GM12878 (cell line): ENCODE data around the gene TSPAN31. TPM values are rescaled to one million over a fixed set of nuclear protein-coding genes. Genes with fewer than 3 reads are reported as not detected.

ENCODE experiments used
- ATAC-seq: fragments of 200-7000 bp; cut with Tn5 transposase; 3 replicates; pipeline ENCODE4 v1.9.1; 2020; ENCODE audit warnings: mild to moderate bottlenecking, moderate library complexity
- BruUV-seq: library from RNA; stranded (reverse); fragments of 400-500 nt; replicated peaks from 2 replicates; lab custom pipeline; 2021; lab: Mats Ljungman, UMichigan
- CTCF ChIA-PET: fragments of 300-600 bp; sonication (Branson Sonifier 250); formaldehyde crosslinking; extraction: SDS; loops from one replicate; lab custom pipeline; 2021; ENCODE audit warnings: inconsistent platforms; lab: Yijun Ruan, JAX
- POLR2A ChIA-PET: fragments of 350-600 bp; formaldehyde crosslinking; extraction: SDS; loops from one replicate; lab custom pipeline; 2021; ENCODE audit warnings: inconsistent platforms; lab: Charles Lee
- RAD21 ChIA-PET: fragments of 300-600 bp; sonication (Branson Sonifier 250); formaldehyde crosslinking; loops from one replicate; lab custom pipeline; 2023; ENCODE audit warnings: antibody characterized with exemption; ENCODE audit not compliant: unreplicated experiment; lab: Charles Lee
- SMC1A ChIA-PET: fragments of 300-600 bp; sonication (Branson Sonifier 250); formaldehyde crosslinking; loops from one replicate; lab custom pipeline; 2023; ENCODE audit not compliant: unreplicated experiment, uncharacterized antibody; lab: Charles Lee
- DNase-seq: peaks from one replicate; pipeline ENCODE4 v3.0.0-alpha.2; 2011; ENCODE audit warnings: low read depth, low spot score
- FAIRE-seq: peaks from 3 replicates; lab custom pipeline; 2011; peaks lifted over from hg19 to GRCh38; lab: Jason Lieb, UNC
- H2AFZ ChIP-seq: 2 replicates; pipeline ENCODE4 v1.6.0; 2011; ENCODE audit warnings: low read depth, low read length, control low read depth; ENCODE audit not compliant: control insufficient read depth
- H3K27ac ChIP-seq: 2 replicates; pipeline ENCODE4 v1.5.1; 2011; ENCODE audit warnings: control low read depth; ENCODE audit not compliant: control insufficient read depth, insufficient read depth
- H3K27me3 ChIP-seq, 2 experiments: replicated peaks in 1 of 2; 2 replicates each; pipeline versions ENCODE4 v1.6.0 to v1.6.1; 2011; ENCODE audit warnings: low read length in 1 of 2; ENCODE audit not compliant: control insufficient read depth in 2 of 2, insufficient read depth in 2 of 2
- H3K36me3 ChIP-seq, 2 experiments: 2 replicates each; pipeline ENCODE4 v1.5.1; 2011; ENCODE audit warnings: low read length in 1 of 2; ENCODE audit not compliant: control insufficient read depth in 2 of 2, insufficient read depth in 2 of 2
- H3K4me1 ChIP-seq: 2 replicates; pipeline ENCODE4 v1.6.1; 2011; ENCODE audit warnings: mild to moderate bottlenecking, low read length, moderate library complexity, mixed read lengths; ENCODE audit not compliant: control insufficient read depth, insufficient read depth
- H3K4me2 ChIP-seq: 2 replicates; pipeline ENCODE4 v1.6.0; 2011; ENCODE audit warnings: control low read depth; ENCODE audit not compliant: control insufficient read depth, insufficient read depth
- H3K4me3 ChIP-seq: fragments of 200-600 bp; sonication (generic); 2 replicates; pipeline ENCODE4 v1.5.1; 2016
- H3K79me2 ChIP-seq: 2 replicates; pipeline ENCODE4 v1.6.0; 2011; ENCODE audit warnings: low read length; ENCODE audit not compliant: control insufficient read depth, insufficient read depth
- H3K9ac ChIP-seq: 2 replicates; pipeline ENCODE4 v1.8.0; 2011; ENCODE audit warnings: low read length, control low read depth, mixed read lengths; ENCODE audit not compliant: control insufficient read depth, insufficient read depth
- H3K9me3 ChIP-seq: replicated peaks from 3 replicates; pipeline ENCODE4 v1.5.1; 2011; ENCODE audit warnings: mild to moderate bottlenecking, low read length; ENCODE audit not compliant: control insufficient read depth, insufficient read depth
- H4K20me1 ChIP-seq: 2 replicates; pipeline ENCODE4 v1.6.0; 2011; ENCODE audit not compliant: control insufficient read depth, insufficient read depth
- FOXK2 ChIP-seq: fragments of 450-650 bp; IDR thresholded peaks from 2 replicates; pipeline ENCODE4 v1.6.1; 2017; ENCODE audit warnings: mild to moderate bottlenecking, moderate library complexity
- GATAD2B ChIP-seq: fragments of 450-650 bp; conservative IDR thresholded peaks from 2 replicates; pipeline ENCODE4 v1.6.1; 2017; ENCODE audit warnings: low read depth, mild to moderate bottlenecking, moderate library complexity
- HDGF ChIP-seq: fragments of 450-650 bp; IDR thresholded peaks from 2 replicates; pipeline ENCODE4 v1.6.1; 2016; ENCODE audit warnings: antibody characterized with exemption
- KAT2A ChIP-seq: conservative IDR thresholded peaks from 2 replicates; pipeline ENCODE4 v1.6.1; 2011; ENCODE audit warnings: low read depth, low read length; ENCODE audit not compliant: control insufficient read depth
- MEF2A ChIP-seq: IDR thresholded peaks from 2 replicates; pipeline ENCODE4 v1.6.1; 2011; ENCODE audit warnings: low read depth, mild to moderate bottlenecking, low read length, moderate library complexity; ENCODE audit not compliant: insufficient read depth
- MTA2 ChIP-seq: fragments of 450-650 bp; IDR thresholded peaks from 2 replicates; pipeline ENCODE4 v1.6.1; 2016; ENCODE audit warnings: low read depth, mild to moderate bottlenecking, moderate library complexity
- NR2C1 ChIP-seq: fragments of 450-650 bp; IDR thresholded peaks from 2 replicates; pipeline ENCODE4 v1.6.1; 2017; ENCODE audit warnings: antibody characterized with exemption, mild to moderate bottlenecking, moderate library complexity
- NR2C2 ChIP-seq: IDR thresholded peaks from 2 replicates; pipeline ENCODE4 v1.6.1; 2011; ENCODE audit warnings: borderline replicate concordance, low read depth; ENCODE audit not compliant: control insufficient read depth, insufficient read length
- POLR2A ChIP-seq: IDR thresholded peaks from 2 replicates; pipeline ENCODE4 v1.6.1; 2011; ENCODE audit warnings: low read depth, mild to moderate bottlenecking, low read length
- SRF ChIP-seq, 2 experiments: IDR thresholded peaks; 2 replicates each; pipeline ENCODE4 v1.6.1; 2011; ENCODE audit warnings: low read depth in 2 of 2, low read length in 2 of 2, mild to moderate bottlenecking in 1 of 2, moderate library complexity in 1 of 2
- STAT3 ChIP-seq: IDR thresholded peaks from 2 replicates; pipeline ENCODE4 v1.6.1; 2011; ENCODE audit warnings: low read depth, low read length, improper control_type of control experiment
- SUPT20H ChIP-seq: IDR thresholded peaks from 2 replicates; pipeline ENCODE4 v1.6.1; 2011; ENCODE audit warnings: low read depth, mild to moderate bottlenecking, low read length, moderate library complexity, borderline replicate concordance; ENCODE audit not compliant: control insufficient read depth
- TARDBP ChIP-seq: IDR thresholded peaks from 2 replicates; pipeline ENCODE4 v1.6.1; 2016; ENCODE audit warnings: borderline replicate concordance
- TCF12 ChIP-seq: IDR thresholded peaks from 2 replicates; pipeline ENCODE4 v1.6.1; 2011; ENCODE audit warnings: low read depth, mild to moderate bottlenecking, low read length
- WRNIP1 ChIP-seq: IDR thresholded peaks from 2 replicates; pipeline ENCODE4 v1.6.1; 2011; ENCODE audit warnings: low read depth, low read length, improper control_type of control experiment, borderline replicate concordance
- ZNF217 ChIP-seq: fragments of 450-650 bp; IDR thresholded peaks from 2 replicates; pipeline ENCODE4 v1.6.1; 2017; ENCODE audit warnings: antibody characterized with exemption, mild to moderate bottlenecking
- ZNF24 ChIP-seq: fragments of 450-650 bp; IDR thresholded peaks from 2 replicates; pipeline ENCODE4 v1.6.1; 2017; ENCODE audit warnings: antibody characterized with exemption, mild to moderate bottlenecking
- WGBS: methylation state at CpG from one replicate; pipeline ENCODE4 v1.1.6; 2016; ENCODE audit warnings: low lambda C conversion rate; ENCODE audit not compliant: insufficient replicate concordance, insufficient coverage; ENCODE audit errors: missing lambda C conversion rate; 5-methylcytosine and 5-hydroxymethylcytosine counted together
- in situ Hi-C: fragments of 300-500 bp; cut with MboI; formaldehyde crosslinking; loops from 9 replicates; pipeline ENCODE4 v1.14.3; 2018; ENCODE audit warnings: mixed read lengths
- intact Hi-C: fragments of 100-400 bp; cut with micrococcal nuclease; formaldehyde crosslinking; loops from one replicate; pipeline ENCODE4 v1.14.2; 2022; ENCODE audit not compliant: unreplicated experiment
- polyA plus RNA-seq, 11 experiments: library from polyadenylated mRNA; depleted of rRNA in 4 of 11; unstranded in 6 of 11; stranded (reverse) in 5 of 11; fragments of >200 nt; fragmentation: Nextera tagmentation in 4 of 11; fragmentation: Illumina TruSeq in 1 of 11; extraction: Ambion mirVana in 4 of 11; extraction: Trizol in 1 of 11; gene quantifications; 1 replicate in 1 of 11; 2 replicates in 10 of 11; pipeline versions ENCODE4 v1.2.1 to v1.2.3, GENCODE V29; 2011 to 2016; ENCODE audit warnings: inconsistent platforms in 2 of 11, missing spikeins in 2 of 11, low read depth in 1 of 11
- total RNA-seq, 4 experiments: library from RNA; depleted of rRNA in 3 of 4; stranded (reverse); fragments of >200 nt in 3 of 4; fragmentation: Illumina TruSeq in 1 of 4; extraction: Trizol in 1 of 4; gene quantifications; 2 replicates each; pipeline versions ENCODE4 v1.2.1 to v1.2.3, GENCODE V29; 2013 to 2021
- TF ChIP-seq, protein P1 (sequence below): fragments of 450-650 bp; formaldehyde crosslinking; IDR thresholded peaks from 2 replicates; pipeline ENCODE4 v1.5.0; 2022; ENCODE audit warnings: mild to moderate bottlenecking, missing genetic modification characterization
- TF ChIP-seq, protein P2 (sequence below): IDR thresholded peaks from 2 replicates; pipeline ENCODE4 v1.6.1; 2011; ENCODE audit warnings: low read depth, low read length, improper control_type of control experiment, borderline replicate concordance

Gene TSPAN31
- total and polyA plus RNA-seq, 10 of the 15 experiments (the other 5 are each of a cell fraction or from before 2014, with no cell fraction given), result 11.8 to 32.2 (median 24.7) TPM

DNA sequence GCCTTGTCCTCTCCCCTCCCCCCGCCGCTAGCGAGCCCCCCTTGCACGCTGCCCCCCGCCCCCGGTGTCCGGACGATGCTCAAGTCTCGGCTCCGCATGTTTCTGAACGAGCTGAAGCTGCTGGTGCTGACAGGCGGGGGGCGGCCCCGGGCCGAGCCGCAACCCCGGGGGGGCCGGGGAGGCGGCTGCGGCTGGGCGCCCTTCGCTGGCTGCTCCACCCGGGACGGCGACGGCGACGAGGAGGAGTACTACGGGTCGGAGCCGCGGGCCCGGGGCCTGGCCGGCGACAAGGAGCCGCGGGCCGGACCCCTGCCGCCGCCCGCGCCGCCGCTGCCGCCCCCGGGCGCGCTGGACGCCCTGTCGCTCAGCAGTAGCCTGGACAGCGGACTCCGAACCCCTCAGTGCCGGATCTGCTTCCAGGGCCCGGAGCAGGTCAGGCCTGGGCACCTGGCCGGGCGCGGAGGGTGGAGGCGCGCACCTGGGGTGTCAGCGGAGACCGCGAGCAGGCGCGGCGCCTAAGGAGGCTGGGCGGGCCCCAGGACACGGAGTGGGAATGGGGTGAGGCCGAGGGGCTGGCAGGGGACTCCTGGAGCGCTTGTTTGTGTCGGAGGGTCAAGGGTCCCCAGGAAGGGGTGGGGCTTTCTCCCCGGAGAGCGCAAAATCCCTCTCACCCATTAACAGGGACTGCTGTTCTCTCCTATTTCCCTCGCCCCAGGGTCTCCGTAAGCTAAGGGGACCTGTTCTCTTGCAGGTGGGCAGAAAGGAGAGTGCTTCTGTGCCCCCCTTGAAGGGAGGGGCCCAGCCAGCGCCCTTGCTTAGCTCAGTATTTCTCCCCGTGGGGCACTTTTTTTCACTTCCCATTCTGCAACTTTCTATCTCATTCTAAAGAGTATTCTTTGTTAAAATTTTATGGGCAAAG, 10.9 kb downstream of the TSPAN31 start:
- peak overlapping the region; percentile 58 for H3K4me2 ChIP-seq
- peaks cover 26% of the 10 kb centered on the region for H3K4me1 ChIP-seq
- no peaks in the 10 kb centered on the region; the same call in 1 of the 2 replicates for H4K20me1 ChIP-seq
- peak overlapping the region; percentile 85 for H3K4me3 ChIP-seq
- H3K27ac ChIP-seq, result peak overlapping the region; percentile 43; the same call in 1 of the 2 replicates
- H3K36me3 ChIP-seq, result peaks cover 0 to 4% of the 10 kb centered on the region in 2 experiments; a peak in 2 of 4 replicates
- peak overlapping the region; percentile 6; the same call in 1 of the 2 replicates for H2AFZ ChIP-seq
- in situ Hi-C loops (no loop called here), intact Hi-C loops (loop anchor here (1.0 to 10.0 kb wide), 4 partner anchors 17 to 281 kb away; partner anchors contain the start of genes ARHGAP9, EEF1AKMT3 and METTL1)
- H3K27me3 ChIP-seq, result no peaks in the 10 kb centered on the region
- ChIA-PET POLR2A (interaction anchor here (1.0 to 2.5 kb wide), 7 partner anchors 8 to 28 kb away, joined by 3 to 19 read pairs (median 5); partner anchors contain the start of genes EEF1AKMT3, METTL1 and TSPAN31), SMC1A (interaction anchor here (1.0 to 1.9 kb wide), 11 partner anchors 11 to 150 kb away, joined by 3 to 14 read pairs (median 4); partner anchors contain the start of genes CYP27B1, EEF1AKMT3, METTL1 and TSFM), RAD21 (interaction anchor here (0.6 to 2.0 kb wide), 7 partner anchors 11 to 186 kb away, joined by 3 to 13 read pairs (median 6); partner anchors contain the start of genes ATP23, EEF1AKMT3, METTL1 and TSPAN31), CTCF (interaction anchor here (0.6 to 4.7 kb wide), 29 partner anchors 7 to 477 kb away, joined by 3 to 62 read pairs (median 5); partner anchors contain the start of genes CYP27B1, EEF1AKMT3, METTL1 and TSFM)
- no peak for DNase-seq
- peak overlapping the region; percentile 60 for H3K9ac ChIP-seq
- peaks cover 15% of the 10 kb centered on the region for H3K79me2 ChIP-seq
- ATAC-seq, result no peak
- no TSS peak for BruUV-seq
- 4% methylated on average over 35 of the region's 76 CpGs for WGBS
- no peaks in the 10 kb centered on the region; the same call in 2 of the 3 replicates for H3K9me3 ChIP-seq
- FAIRE-seq, result no peak
- TF ChIP-seq MTA2 (no peak), STAT3 (no peak), FOXK2 (no peak), WRNIP1 (no peak), HDGF (no peak), SRF (IDR thresholded peaks at IDR 0.05; ENCODE audit: low read depth in 2 of 2, low read length in 2 of 2) (no peak), ZNF24 (no peak), POLR2A (no peak), TARDBP (no peak), NR2C1 (0 out of 2 replicates have a peak, but pooled peaks have one; percentile 24), GATAD2B (peak; percentile 43; the same call in 1 of the 2 replicates), TCF12 (no peak), NR2C2 (no peak), MEF2A (no peak), KAT2A (no peak), ZNF217 (0 out of 2 replicates have a peak, but pooled peaks have one; percentile 39), SUPT20H (no peak)
- TF ChIP-seq, protein P1, sequence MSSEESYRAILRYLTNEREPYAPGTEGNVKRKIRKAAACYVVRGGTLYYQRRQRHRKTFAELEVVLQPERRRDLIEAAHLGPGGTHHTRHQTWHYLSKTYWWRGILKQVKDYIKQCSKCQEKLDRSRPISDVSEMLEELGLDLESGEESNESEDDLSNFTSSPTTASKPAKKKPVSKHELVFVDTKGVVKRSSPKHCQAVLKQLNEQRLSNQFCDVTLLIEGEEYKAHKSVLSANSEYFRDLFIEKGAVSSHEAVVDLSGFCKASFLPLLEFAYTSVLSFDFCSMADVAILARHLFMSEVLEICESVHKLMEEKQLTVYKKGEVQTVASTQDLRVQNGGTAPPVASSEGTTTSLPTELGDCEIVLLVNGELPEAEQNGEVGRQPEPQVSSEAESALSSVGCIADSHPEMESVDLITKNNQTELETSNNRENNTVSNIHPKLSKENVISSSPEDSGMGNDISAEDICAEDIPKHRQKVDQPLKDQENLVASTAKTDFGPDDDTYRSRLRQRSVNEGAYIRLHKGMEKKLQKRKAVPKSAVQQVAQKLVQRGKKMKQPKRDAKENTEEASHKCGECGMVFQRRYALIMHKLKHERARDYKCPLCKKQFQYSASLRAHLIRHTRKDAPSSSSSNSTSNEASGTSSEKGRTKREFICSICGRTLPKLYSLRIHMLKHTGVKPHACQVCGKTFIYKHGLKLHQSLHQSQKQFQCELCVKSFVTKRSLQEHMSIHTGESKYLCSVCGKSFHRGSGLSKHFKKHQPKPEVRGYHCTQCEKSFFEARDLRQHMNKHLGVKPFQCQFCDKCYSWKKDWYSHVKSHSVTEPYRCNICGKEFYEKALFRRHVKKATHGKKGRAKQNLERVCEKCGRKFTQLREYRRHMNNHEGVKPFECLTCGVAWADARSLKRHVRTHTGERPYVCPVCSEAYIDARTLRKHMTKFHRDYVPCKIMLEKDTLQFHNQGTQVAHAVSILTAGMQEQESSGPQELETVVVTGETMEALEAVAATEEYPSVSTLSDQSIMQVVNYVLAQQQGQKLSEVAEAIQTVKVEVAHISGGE (CRISPR knock-in tag), result no peak
- TF ChIP-seq, protein P2, sequence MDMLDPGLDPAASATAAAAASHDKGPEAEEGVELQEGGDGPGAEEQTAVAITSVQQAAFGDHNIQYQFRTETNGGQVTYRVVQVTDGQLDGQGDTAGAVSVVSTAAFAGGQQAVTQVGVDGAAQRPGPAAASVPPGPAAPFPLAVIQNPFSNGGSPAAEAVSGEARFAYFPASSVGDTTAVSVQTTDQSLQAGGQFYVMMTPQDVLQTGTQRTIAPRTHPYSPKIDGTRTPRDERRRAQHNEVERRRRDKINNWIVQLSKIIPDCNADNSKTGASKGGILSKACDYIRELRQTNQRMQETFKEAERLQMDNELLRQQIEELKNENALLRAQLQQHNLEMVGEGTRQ, result no peak
